Keratinocyte (primary cell): ENCODE results near the gene HPX.

Source experiments
- CTCF ChIP-seq, 3 experiments: IDR thresholded peaks in 1 of 3; conservative IDR thresholded peaks in 1 of 3; optimal IDR thresholded peaks in 1 of 3; 2 replicates in 2 of 3; 3 replicates in 1 of 3; pipeline versions ENCODE3 to v1.5.1; 2011; ENCODE audit warnings: low read length in 3 of 3, mild to moderate bottlenecking in 3 of 3, moderate library complexity in 2 of 3, control low read depth in 1 of 3, inconsistent platforms in 1 of 3; ENCODE audit not compliant: insufficient read depth in 2 of 3; ENCODE audit errors: extremely low read depth in 1 of 3
- EZH2 ChIP-seq: IDR thresholded peaks from one replicate; pipeline ENCODE4 v1.6.1; 2012; ENCODE audit warnings: inconsistent platforms, mild to moderate bottlenecking, low read length, moderate library complexity

GRCh38 chr11:6410695-6411430, 29.9 kb downstream of the HPX start:
- no peak for TF ChIP-seq CTCF (optimal IDR thresholded peaks at IDR 0.05 in 1 of 3, IDR thresholded peaks at IDR 0.05 in 1 of 3, conservative IDR thresholded peaks at IDR 0.05 in 1 of 3; ENCODE audit: extremely low read depth in 1 of 3, insufficient read depth in 2 of 3, low read length in 3 of 3)
- no peak for TF ChIP-seq EZH2
